ACC112 (cell line): Measurements from ENCODE around the gene PDGFA.

ENCODE experiments used
- H2AFZ ChIP-seq: fragments of 200-600 bp; sonication (generic); one replicate; pipeline ENCODE4 v1.6.0; 2017; ENCODE audit warnings: antibody characterized with exemption, low read length; ENCODE audit not compliant: unreplicated experiment
- H3K27ac ChIP-seq: fragments of 200-600 bp; sonication (generic); 2 replicates; pipeline ENCODE4 v1.5.1; 2014; ENCODE audit warnings: low read depth, mild to moderate bottlenecking, antibody characterized with exemption, low read length, moderate library complexity
- H3K27me3 ChIP-seq: fragments of 200-600 bp; sonication (generic); 2 replicates; pipeline ENCODE4 v1.6.1; 2014; ENCODE audit warnings: mild to moderate bottlenecking, antibody characterized with exemption, low read length, moderate library complexity, mixed read lengths; ENCODE audit not compliant: insufficient read depth
- H3K36me3 ChIP-seq: fragments of 200-600 bp; sonication (generic); 2 replicates; pipeline ENCODE4 v1.6.1; 2016; ENCODE audit warnings: mild to moderate bottlenecking, antibody characterized with exemption, low read length, moderate library complexity, mixed read lengths; ENCODE audit not compliant: insufficient read depth
- H3K4me1 ChIP-seq: fragments of 200-600 bp; sonication (generic); one replicate; pipeline ENCODE4 v1.6.1; 2016; ENCODE audit warnings: low read length, mixed read lengths; ENCODE audit not compliant: insufficient read depth, unreplicated experiment, control insufficient read depth
- H3K4me3 ChIP-seq: fragments of 200-600 bp; sonication (generic); 2 replicates; pipeline ENCODE4 v1.5.1; 2014; ENCODE audit warnings: mild to moderate bottlenecking, low read depth, low read length
- H3K79me2 ChIP-seq: fragments of 200-600 bp; sonication (generic); one replicate; pipeline ENCODE4 v1.6.0; 2016; ENCODE audit warnings: low read length; ENCODE audit not compliant: control insufficient read depth, unreplicated experiment, insufficient read depth

PDGFA gene

GRCh38 chr7:467856-468545, 51.6 kb downstream of the PDGFA start:
- H3K4me3 ChIP-seq = no peak overlapping the region
- no peaks in the 10 kb centered on the region for H3K27me3 ChIP-seq
- H3K4me1 ChIP-seq = peaks cover 14% of the 10 kb centered on the region
- no peaks in the 10 kb centered on the region for H3K36me3 ChIP-seq
- no peak overlapping the region for H3K27ac ChIP-seq
- no peaks in the 10 kb centered on the region for H3K79me2 ChIP-seq
- H2AFZ ChIP-seq = no peak overlapping the region

DNA sequence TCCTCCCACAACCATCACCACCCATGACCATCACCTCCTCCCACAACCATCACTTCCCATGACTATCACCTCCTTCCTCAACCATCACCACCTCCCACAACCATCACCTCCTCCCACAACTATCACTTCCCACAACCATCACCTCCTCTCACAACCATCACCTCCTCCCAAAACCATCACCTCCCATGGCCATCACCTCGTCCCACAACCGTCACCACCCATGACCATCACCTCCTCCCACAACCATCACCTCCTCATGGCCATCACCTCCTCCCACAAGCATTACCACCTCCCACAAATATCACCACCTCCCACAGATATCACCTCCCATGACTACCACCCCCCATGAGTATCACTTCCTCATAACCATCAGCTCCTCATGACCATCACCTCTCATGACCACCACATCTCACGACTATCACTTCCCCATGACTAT, 52.2 kb downstream of the PDGFA start:
- Histone ChIP-seq H3K27me3 (no peaks in the 10 kb centered on the region), H3K27ac (no peak overlapping the region), H3K4me1 (peaks cover 13% of the 10 kb centered on the region), H2AFZ (no peak overlapping the region), H3K36me3 (no peaks in the 10 kb centered on the region), H3K4me3 (no peak overlapping the region), H3K79me2 (no peaks in the 10 kb centered on the region)

GRCh38 chr7:466465-467191, 53.0 kb downstream of the PDGFA start:
- Histone ChIP-seq H3K4me1 (peaks cover 5% of the 10 kb centered on the region), H3K27me3 (no peaks in the 10 kb centered on the region), H3K36me3 (no peaks in the 10 kb centered on the region), H3K27ac (no peak overlapping the region), H3K4me3 (no peak overlapping the region), H3K79me2 (no peaks in the 10 kb centered on the region), H2AFZ (no peak overlapping the region)

GRCh38 chr7:465710-466400, 53.8 kb downstream of the PDGFA start:
- Histone ChIP-seq H2AFZ (no peak overlapping the region), H3K36me3 (no peaks in the 10 kb centered on the region), H3K27me3 (no peaks in the 10 kb centered on the region), H3K27ac (no peak overlapping the region), H3K4me3 (no peak overlapping the region), H3K79me2 (no peaks in the 10 kb centered on the region), H3K4me1 (peaks cover 6% of the 10 kb centered on the region)

- no peak overlapping the region for H3K4me3 ChIP-seq
- peaks cover 15% of the 10 kb centered on the region for H3K4me1 ChIP-seq
- no peak overlapping the region for H3K27ac ChIP-seq
- no peak overlapping the region for H2AFZ ChIP-seq
- H3K36me3 ChIP-seq = no peaks in the 10 kb centered on the region
- no peaks in the 10 kb centered on the region for H3K27me3 ChIP-seq
- H3K79me2 ChIP-seq = no peaks in the 10 kb centered on the region
These were observed 54.9 kb downstream of the PDGFA start for GRCh38 chr7:464454-465401.

- Histone ChIP-seq H3K36me3 (no peaks in the 10 kb centered on the region), H2AFZ (no peak overlapping the region), H3K79me2 (no peaks in the 10 kb centered on the region), H3K4me1 (peaks cover 15% of the 10 kb centered on the region), H3K4me3 (no peak overlapping the region), H3K27me3 (no peaks in the 10 kb centered on the region), H3K27ac (no peak overlapping the region)
These were observed 55.7 kb downstream of the PDGFA start for GRCh38 chr7:463817-464453.

DNA sequence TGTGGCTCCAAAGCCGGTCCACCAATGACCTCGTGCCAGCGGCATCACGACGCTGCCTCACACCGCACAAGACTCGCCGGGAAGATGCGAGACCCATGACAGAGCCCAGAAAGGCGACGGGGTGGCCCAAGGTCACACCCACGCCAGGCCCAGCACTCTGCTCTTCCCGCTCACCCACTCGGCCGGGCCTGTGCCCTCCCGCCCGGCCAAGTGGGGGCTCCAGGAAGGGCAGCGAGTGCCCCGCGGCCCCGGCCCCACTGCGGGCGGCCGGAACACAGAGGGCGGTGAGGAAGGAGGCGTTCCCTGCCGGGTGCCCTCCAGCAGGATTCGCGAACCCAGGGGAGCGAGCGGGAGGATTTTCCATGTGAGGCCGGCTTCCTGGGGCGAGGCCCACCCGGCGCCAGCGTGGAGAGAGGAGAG, 56.3 kb downstream of the PDGFA start:
- Histone ChIP-seq H3K27me3 (no peaks in the 10 kb centered on the region), H3K79me2 (no peaks in the 10 kb centered on the region), H3K36me3 (no peaks in the 10 kb centered on the region), H3K27ac (no peak overlapping the region), H3K4me1 (peaks cover 15% of the 10 kb centered on the region), H3K4me3 (no peak overlapping the region), H2AFZ (no peak overlapping the region)

GRCh38 chr7:462173-463103, 57.2 kb downstream of the PDGFA start:
- Histone ChIP-seq H3K27me3 (no peaks in the 10 kb centered on the region), H3K27ac (no peak overlapping the region), H3K4me1 (peaks cover 15% of the 10 kb centered on the region), H3K36me3 (no peaks in the 10 kb centered on the region), H3K79me2 (no peaks in the 10 kb centered on the region), H3K4me3 (no peak overlapping the region), H2AFZ (no peak overlapping the region)

DNA sequence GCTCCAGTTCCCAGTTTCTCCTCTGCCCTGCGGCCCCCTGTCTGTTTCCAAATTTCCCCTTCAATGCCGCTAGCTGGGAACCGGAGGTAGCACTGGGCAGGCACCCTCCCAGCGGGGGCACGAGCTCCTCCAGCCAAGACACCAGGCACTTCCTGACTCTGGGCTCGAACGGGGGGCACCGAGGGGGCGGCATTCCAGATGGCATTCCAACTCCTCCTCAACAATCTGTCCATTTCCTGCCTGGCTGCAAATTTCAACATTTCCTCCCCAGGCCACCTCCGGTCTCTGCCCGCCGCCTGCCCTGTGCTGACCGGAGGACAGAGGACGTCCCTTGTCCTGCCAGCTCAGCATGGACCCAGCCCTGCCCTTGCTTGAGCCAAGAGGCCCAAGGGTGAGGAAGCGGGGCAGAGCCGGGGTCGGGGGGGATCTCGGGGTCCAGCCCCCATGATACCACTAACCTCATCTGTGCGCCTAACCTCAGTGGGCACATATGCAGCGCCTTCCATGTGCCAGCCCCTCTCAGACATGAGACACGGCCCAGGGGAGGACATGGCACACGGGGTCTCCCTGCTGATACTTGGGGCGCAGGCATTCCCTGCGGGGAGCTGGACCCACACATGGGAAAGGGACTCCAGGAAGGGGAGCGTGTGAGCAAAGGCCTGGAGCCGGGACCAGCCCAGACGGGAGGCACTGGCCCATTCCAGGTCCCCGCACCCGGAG, 58.0 kb downstream of the PDGFA start:
- no peaks in the 10 kb centered on the region for H3K27me3 ChIP-seq
- H3K36me3 ChIP-seq = no peaks in the 10 kb centered on the region
- H2AFZ ChIP-seq = no peak overlapping the region
- H3K27ac ChIP-seq = no peak overlapping the region
- no peak overlapping the region for H3K4me3 ChIP-seq
- peaks cover 15% of the 10 kb centered on the region for H3K4me1 ChIP-seq
- H3K79me2 ChIP-seq = no peaks in the 10 kb centered on the region
